HG03354 (cell line): Measurements from ENCODE around the gene BRAP.
A peak's percentile ranks its signal among the peaks of the same experiment; 100 is the strongest.
"Not testable (repeated sequence)": the region's sequence is repeated elsewhere in the genome, so short reads cannot be mapped to it uniquely, and the experiment has no call there.

Experiments
- ATAC-seq: cut with Tn5 transposase; IDR thresholded peaks from one replicate; pipeline ENCODE4 v1.9.1; 2021; ENCODE audit warnings: mild to moderate bottlenecking; ENCODE audit not compliant: unreplicated experiment, poor library complexity, severe bottlenecking

BRAP gene

DNA sequence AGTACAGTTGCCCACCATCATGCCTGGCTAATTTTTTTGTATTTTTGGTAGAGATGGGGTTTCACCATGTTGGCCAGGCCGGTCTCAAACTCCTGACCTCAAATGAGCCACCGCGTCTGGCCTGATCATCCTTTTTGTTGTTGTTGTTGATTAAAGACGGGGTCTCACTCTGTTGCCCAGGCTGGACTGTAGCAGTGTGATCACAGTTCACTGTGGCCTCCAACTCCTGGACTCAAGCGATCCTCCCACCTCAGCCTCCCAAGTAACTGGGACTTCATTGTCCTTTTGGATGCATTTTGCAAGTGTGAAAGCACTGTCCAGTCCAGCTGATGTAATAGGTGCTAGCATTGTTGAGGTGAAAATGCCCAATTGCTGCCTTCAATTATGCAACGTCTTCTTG, 59.5 kb downstream of the BRAP start:
- no peak for ATAC-seq

DNA sequence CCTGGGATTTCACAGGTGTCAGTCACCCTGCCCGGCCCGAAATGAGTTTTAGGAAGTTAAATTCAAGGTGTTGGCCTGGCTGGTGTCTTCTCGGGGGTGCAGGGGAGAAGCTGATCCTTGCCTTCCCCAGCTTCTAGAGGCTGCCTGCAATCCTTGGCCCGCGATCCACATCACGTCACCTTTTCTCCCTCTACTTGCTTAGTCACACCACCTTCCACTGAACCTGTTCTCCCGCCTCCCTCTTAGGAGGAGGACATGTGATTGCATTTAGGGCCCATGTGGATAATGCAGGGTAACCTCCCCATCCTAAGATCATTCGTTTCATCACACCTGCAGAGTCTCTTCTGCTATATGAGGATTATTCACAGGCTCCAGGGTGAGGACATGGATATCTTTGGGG, 61.2 kb downstream of the BRAP start:
- no peak for ATAC-seq

DNA sequence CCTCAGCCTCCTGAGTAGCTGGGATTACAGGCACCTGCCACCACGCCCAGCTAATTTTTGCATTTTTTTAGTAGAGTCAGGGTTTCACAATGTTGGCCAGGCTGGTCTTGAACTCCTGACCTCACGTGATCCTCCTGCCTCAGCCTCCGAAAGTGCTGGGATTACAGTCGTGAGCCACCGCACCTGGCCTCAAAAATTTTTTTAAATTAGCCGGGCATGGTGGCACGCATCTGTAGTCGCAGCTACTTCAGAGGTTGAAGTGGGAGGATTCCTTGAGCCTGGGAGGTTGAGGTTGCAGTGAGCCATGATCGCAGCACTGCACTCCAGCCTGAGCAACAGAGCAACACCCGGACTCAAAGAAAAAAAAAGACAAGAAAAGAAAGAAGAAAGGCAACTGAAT, 67.9 kb downstream of the BRAP start:
- ATAC-seq: not testable (repeated sequence)

DNA sequence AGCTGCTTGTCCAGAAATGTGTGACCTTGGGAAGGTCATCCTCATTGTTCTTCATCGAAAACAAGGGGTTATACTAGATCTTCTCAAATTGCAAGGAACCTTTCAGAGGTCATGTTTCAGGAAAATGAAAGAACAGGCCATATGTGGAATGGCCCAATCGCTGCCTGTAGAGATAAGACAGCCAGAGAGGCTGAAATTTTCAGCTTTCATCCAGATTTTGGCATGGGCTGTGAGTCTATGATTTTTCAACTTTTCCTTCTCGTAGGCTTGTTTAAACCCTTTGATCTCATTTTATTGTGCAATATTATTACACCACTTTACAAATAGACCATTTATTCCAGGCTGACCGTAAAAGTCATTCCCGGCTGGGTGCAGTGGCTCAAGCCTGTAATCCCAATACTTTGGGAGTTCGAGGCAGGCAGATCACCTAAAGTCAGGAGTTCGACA, 69.6 kb downstream of the BRAP start:
- ATAC-seq: no peak

DNA sequence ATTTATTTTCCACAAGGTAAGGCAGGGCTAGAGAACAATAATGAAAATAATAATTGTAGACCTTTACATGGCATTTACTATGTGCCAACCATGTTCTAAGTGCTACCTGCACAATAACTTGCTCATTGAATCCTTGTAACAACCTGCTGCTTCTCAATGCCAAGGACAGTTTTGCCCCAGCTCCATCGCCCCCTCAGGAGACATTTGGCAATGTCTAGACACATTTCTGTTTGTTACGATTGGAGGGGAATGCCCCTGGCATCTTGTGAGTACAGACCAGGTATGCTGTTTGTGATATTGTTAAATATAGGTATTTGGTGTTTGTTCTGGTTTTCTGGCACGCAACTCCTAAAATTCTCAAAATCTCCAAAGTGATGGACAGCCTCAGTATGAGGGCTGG, 78.5 kb downstream of the BRAP start:
- ATAC-seq: no peak

DNA sequence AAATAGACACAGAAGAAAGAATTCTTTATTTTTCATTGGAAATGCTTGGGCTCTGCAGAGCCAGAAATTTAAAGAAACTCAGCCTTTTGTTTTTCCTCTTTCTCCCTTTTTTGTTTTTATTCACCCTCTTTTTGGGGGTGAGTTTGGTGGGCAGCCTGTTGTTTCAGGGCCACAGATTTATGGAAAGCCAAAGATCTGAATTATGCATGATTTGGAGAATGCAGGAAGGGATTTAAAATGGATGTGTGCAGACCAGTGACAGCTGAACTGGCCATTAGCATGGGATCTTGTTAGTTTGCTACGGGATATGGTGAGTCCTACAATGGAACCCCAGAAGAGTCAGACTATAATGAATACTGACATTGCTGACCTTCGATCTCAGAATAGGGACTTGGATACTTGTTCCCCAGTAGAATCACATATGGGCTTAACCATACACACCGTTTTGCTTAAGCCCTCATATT, 79.0 kb downstream of the BRAP start:
- no peak for ATAC-seq

DNA sequence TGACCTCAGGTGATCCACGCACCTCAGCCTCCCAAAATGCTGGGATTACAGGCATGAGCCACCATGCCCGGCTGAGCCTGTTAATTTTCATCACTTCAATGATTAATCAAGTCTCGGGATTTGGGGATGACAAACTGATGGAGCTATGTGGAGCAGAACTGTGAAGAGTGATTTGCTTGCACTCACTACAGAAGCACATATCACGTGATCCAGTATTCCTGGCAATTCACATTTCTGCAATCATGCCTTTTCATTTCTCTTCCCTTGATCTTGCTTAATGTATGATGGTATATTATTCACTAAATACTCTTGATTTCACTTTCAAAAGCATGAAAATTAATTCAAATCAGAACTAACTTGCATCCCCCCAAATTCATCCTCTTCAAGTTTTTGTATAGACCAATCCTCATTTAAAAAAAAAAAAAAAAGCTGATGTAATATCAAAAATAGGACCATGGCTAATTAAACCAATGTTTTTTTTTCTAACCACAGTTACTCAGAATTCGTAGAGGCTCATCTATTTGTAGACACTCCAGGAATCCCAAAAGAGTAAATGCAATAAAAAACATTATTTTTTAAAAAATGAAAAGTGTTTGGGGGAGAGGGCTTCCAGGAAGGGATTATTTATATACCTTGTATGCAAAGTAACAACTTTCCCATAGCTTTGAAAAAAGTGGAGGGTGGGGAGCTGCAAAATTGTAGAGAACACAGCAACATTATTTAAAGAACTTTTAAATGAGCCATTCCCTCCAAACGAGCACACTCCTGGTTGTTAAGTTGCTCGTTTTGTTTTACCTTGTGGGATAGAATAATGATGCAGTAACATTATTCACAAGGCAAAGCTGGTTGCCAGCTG, 79.6 kb downstream of the BRAP start:
- ATAC-seq: no peak

DNA sequence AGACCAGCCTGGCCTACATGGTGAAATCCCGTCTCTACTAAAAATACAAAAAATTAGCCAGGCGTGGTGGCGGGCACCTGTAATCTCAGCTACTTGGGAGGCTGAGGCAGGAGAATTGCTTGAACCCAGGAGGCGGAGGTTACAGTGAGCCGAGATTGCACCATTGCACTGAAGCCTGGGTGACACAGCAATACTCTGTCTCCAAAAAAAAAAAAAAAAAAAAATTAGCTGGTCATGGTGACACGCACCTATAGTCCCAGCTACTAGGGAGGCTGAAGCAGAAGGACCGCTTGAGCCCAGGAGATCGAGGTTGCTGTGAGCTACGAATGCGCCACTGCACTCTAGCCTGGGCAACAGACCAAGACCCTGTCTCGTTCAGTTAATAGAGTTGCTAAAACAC, 82.9 kb downstream of the BRAP start:
- not testable (repeated sequence) for ATAC-seq

DNA sequence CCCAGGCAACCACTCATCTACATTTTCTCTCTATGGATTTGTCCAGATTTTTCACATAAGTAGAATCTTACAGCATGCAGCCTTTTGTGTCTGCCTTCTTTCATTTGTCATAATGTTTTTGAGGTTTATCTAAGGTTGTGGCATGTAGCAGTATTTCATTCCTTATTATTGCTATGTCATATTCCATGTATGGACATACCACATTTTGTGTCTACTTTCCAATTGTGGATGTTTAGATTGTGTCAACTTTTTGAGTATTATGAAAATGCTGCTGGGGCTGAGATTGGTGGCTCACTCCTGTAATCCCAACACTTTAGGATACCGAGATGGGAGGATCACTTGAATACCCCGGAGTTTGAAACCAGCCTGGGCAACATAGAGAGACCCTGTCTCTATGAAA, 83.4 kb downstream of the BRAP start:
- ATAC-seq: no peak

DNA sequence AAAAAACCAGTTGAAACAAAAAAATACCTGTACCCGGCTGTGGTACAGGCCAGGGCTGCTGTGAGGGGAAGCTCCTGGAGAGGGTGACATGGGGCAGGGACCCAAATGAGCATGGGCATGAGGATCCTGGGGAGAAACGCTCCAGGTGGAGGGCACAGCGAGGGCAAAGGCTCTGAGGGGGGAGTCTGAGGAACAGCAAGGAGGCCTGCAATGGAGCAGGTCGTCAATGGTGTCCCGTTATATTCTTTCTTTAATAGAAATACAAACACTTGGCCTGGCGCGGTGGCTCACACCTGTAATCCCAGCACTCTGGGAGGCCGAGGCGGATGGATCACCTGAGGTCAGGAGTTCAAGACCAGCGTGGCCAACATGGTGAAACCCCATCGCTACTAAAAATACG, 84.8 kb downstream of the BRAP start:
- ATAC-seq: not testable (repeated sequence)

DNA sequence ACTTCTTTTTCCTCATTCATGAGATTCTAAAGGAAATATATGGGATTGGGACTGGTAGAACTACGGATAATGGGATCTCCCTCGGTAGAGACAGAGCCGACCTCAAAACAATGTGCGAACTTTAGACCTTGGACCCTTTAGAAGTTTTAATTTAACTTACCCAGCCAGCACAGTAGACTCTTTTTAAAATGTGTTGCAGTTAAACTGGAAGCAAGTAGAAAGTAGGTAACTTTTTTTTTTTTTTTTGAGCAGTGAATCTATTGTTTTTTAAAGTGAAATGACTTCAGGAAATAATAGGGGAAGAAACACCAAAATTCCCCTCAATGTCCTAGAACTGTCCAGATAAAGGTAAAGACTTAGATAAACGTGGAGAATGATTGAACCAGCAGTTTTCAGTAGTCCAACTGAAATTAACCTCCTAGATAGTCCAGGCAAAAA, 85.5 kb downstream of the BRAP start:
- ATAC-seq: no peak

DNA sequence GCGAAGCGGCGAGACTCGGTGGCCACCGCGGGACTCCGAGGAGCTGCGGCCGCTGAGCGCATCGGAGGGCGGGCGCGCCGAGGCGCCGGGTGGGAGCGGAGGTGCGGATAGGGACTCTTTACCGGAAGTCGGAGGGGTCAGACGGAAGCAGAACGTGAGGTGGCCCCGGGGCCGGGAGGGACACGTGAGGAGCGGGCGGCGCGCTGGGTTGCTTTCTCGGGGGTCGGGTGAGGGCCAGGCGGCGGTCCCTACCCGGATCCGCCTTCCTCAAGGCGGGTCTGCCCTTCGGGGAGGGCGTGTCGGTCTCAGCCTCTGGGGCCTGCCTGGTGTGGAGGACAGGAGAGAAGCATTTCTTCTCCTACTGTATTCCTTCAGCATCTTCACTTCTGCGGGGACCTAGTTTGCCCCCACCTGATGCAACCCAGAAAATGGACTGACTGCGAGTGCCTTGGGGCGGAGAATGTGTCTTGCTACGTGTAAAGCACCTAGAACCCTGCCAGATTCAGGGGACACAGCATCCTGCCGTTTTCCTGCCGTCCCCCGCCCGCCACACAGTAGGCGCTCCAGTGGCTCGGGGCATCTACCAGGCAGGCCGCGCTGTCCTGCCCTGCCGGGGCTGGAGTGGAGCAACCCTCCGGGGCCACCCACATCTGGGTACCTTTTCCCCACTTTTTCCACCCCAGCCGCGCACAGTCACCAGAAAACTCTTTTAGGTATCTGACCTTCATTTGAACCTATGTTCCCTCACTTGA, 86.1 kb downstream of the BRAP start:
- peak; percentile 77 for ATAC-seq

DNA sequence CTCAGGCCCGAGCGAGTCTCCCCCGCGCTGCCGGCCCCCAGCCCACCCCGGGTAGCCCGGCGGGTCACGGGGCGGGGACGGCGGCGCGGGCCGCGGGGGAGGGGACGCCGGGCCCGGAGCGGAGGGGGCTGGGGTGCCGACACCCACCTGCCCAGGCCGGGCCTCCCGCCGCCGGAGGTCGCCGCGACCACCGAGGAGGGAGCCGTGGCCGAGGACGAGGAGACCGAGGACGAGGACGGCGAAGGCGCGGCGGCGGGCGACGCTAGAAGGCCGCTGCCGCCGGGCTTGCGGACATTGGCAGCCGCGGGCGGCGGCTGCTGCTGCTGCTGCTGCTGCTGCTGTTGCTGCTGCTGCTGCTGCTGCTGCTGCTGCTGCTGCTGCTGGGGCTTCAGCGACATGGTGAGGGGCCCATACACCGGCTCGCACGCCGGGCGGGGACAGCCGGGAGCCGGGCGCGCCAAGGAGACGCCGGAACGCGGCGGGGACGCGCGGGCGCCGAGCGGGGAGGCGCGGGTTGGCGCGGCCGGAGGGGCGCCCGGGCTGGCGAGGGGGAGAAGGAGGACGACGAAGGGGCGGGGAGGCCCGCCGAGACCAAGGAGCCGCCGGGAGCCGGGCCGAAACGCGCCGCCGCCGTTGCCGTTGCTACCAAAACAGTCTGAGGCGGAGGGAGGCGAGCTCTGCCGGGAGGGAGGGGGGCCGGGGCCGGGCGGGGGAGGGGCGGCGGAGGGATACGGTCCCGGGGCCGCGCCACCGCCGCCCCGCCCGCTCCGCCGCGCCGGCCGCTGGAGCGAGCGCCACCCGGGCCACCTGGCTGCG, 86.9 kb downstream of the BRAP start, which contains the start of gene ATXN2:
TSS of gene ATXN2 (minus strand) at position 679 of the 816 bp plus-strand sequence. CDS start at position 398, 281 bp downstream.
- peak; percentile 53 for ATAC-seq

DNA sequence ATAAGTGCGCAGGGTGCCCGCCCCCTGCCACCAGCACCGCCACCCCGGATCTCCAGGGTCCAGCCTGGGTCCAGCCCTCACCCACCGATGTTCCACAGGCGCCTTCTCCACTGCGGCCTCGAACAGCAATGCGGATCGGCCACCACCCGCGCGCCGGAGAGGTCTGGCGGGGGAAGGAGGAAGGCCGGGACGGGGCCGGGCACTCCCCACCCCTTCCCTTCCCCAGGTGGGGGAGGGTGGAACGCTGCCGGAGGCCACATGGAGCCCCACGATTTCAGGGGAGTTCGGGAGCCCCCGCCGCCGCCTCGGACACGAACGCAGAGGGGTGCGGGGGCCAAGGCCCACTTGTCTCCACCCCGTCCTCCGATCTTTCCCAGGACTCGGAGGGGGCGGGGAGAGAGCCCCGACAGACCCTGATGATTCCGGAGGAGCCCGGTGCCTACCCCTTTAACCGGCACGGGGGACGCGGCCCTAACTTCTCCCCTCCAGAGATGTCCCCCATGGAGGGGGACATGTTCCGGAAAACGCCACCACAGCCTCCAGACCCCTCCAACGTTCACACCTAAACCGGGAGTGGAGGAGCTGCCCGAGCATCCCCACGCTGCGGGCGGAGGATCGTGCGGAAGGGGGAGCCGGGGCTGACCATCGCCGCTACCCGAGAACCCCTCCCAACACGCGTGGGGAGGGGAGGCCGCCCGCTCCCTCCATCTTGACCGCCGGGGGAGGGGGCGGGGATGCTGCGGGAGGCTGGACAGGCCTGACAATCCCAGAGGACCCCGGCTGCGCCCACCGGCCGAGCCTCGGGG, 87.7 kb downstream of the BRAP start:
- peak; percentile 21 for ATAC-seq

DNA sequence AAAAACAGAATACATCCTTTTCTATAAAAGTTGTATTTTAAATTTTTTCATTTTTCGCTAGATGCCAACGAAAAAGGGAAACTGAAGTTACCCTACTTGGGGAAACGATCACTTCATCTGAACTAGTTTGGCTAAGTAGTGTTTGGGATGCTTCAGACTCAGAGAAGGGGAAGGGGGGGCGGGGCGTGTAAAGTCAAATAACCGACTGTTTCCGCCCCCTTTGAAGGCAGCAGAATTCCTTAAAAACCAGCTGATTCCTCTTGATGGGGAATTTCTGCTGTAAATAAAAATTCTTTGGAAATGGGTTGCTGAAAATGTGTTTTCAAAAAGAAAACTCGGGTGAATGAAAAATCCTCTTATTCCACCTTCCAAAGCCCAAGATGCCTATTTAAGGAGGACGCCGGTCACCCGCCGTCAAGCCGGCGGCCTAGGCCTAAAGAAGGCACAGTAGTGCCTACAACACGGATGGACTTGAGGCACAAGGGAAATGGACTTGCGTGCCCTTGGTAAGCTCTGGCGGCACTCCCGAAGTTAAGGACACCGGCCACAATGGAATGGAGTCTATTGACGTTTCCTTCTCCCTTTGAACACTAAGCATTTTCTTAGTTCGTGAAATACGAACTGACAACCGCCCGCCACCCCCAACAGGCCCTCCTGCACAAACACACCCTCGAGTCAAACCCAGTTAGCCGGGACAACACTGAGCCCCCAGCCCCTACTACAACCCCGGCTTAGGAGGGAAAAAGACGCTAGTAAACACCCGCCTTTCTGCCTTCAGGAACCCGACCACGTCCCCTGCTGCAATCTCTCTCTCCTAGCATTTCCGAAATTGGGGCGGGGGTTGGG, 88.5 kb downstream of the BRAP start:
- ATAC-seq: no peak

DNA sequence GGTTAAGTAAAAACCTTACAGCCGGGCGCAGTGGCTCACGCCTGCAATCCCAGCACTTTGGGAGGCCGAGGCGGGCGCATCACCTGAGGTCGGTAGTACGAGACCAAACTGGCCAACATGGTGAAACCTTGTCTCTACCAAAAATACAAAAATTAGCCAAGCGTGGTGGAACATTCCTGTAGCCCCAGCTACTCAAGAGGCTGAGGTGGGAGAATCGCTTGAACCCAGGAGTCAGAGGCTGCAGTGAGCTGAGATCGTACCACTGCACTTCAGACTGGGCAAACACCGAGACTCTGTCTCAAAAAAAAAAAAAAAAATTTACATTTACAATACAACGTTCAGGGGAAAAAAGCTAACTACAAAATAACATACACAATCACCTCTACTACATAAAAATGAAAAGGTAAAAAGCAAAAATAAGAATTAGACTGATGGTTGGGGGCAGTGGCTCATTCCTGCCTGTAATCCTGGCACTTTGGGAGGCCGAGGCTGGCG, 90.4 kb downstream of the BRAP start:
- not testable (repeated sequence) for ATAC-seq
